Stimulated activated naive CD8-positive, alpha-beta T cell treated with anti-CD3 and anti-CD28 coated beads, Interleukin-15, Interleukin-2, amounts not matched to agents 100 ng/mL and 50 ng/mL, for 24 hours (primary cell): Measurements from ENCODE around the gene JOSD2.

ENCODE experiments used
- H3K27ac Mint-ChIP-seq: one replicate; pipeline ENCODE4 v1.8.0; 2021; ENCODE audit warnings: mild to moderate bottlenecking, mixed read lengths
- H3K27me3 Mint-ChIP-seq: one replicate; pipeline ENCODE4 v1.8.0; 2021; ENCODE audit warnings: mixed read lengths
- H3K36me3 Mint-ChIP-seq: one replicate; pipeline ENCODE4 v1.8.0; 2021; ENCODE audit warnings: low read depth, mixed read lengths
- H3K4me1 Mint-ChIP-seq: one replicate; pipeline ENCODE4 v1.8.0; 2021; ENCODE audit warnings: low read depth, mixed read lengths
- H3K4me3 Mint-ChIP-seq: one replicate; pipeline ENCODE4 v1.8.0; 2021; ENCODE audit warnings: mild to moderate bottlenecking, mixed read lengths
- H3K9me3 Mint-ChIP-seq: one replicate; pipeline ENCODE4 v1.8.0; 2021; ENCODE audit warnings: mixed read lengths

Gene JOSD2

DNA sequence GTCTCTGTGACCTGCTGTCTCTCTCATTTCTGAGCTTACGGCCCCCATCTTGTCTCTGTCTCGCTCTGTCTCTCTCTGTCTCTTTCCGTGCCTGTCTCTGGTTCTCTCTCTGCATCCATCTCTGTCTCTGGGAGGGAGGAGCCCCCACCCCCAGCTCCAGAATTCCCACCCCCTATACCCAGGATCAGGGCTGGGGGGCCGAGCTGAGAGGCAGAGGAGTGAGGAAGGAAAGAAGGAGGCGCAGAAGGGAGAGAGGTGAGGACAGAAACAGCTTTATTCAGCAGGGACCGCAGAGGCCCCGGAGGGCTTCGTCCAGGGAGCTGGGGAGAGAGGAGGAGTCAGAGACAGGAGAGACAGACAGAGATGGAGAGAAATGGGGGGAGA lies 14.0 kb downstream of the JOSD2 start:
- no peak overlapping the region for H3K27ac Mint-ChIP-seq

DNA sequence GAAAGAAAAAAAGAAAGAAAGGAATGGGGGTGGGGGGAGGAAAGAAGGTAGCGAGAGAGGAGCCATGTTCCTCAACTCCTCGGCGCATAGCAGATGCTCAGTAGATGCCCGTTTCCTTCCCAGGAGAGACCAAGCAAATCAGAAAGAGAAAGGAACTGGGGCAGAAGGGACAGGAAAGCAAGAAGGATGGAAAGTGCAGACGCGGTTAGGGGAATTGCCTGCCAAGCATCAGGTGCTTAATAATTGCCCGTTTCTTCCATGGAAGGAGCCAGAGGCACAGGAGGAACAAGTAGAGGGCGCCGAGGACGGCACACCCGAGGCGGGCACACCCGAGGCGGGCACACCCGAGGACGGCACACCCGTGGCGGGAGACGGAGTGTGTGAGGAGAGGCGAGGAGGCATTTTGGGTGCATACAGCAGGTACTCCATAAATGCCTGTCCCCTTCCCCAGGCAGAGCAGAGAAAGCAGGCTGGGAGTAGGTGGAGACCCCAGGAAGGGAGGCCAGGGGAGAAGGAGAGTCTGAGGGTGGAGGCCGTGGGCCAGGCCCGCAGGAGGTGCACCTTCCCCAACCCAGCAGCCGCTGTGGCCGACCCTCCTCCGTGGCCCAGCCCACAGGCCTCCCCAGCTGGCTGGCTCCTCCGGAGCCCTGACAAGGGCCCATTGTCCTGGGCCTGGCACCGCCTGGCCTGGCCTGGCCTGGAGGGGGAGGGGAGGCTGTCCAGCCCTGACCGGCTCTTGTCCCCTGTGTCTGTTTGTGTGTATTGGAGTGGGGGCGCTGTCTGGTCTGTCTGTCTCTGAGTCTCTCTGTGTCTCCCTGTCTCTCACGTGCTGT lies 14.6 kb downstream of the JOSD2 start:
- Mint-ChIP-seq H3K27me3 (no peaks in the 10 kb centered on the region), H3K27ac (no peak overlapping the region), H3K36me3 (no peaks in the 10 kb centered on the region), H3K4me3 (no peak overlapping the region), H3K4me1 (peaks cover 11% of the 10 kb centered on the region), H3K9me3 (no peaks in the 10 kb centered on the region)

More for the DNA sequence above, 14.0 kb downstream of the JOSD2 start:
- no peaks in the 10 kb centered on the region for H3K27me3 Mint-ChIP-seq
- no peaks in the 10 kb centered on the region for H3K36me3 Mint-ChIP-seq
- no peaks in the 10 kb centered on the region for H3K9me3 Mint-ChIP-seq
- no peak overlapping the region for H3K4me3 Mint-ChIP-seq
- peaks cover 5% of the 10 kb centered on the region for H3K4me1 Mint-ChIP-seq

- H3K4me1 Mint-ChIP-seq, result peaks cover 18% of the 10 kb centered on the region
Measured at GRCh38 chr19:50495020-50495531, 15.9 kb downstream of the JOSD2 start.

GRCh38 chr19:50494186-50495019 lies 16.6 kb downstream of the JOSD2 start:
- Mint-ChIP-seq H3K36me3 (no peaks in the 10 kb centered on the region), H3K27me3 (no peaks in the 10 kb centered on the region), H3K4me1 (peaks cover 18% of the 10 kb centered on the region), H3K9me3 (no peaks in the 10 kb centered on the region), H3K4me3 (no peak overlapping the region), H3K27ac (no peak overlapping the region)

More at GRCh38 chr19:50495020-50495531, 15.9 kb downstream of the JOSD2 start:
- Mint-ChIP-seq H3K4me3 (no peak overlapping the region), H3K36me3 (no peaks in the 10 kb centered on the region), H3K27ac (no peak overlapping the region), H3K27me3 (no peaks in the 10 kb centered on the region), H3K9me3 (no peaks in the 10 kb centered on the region)

DNA sequence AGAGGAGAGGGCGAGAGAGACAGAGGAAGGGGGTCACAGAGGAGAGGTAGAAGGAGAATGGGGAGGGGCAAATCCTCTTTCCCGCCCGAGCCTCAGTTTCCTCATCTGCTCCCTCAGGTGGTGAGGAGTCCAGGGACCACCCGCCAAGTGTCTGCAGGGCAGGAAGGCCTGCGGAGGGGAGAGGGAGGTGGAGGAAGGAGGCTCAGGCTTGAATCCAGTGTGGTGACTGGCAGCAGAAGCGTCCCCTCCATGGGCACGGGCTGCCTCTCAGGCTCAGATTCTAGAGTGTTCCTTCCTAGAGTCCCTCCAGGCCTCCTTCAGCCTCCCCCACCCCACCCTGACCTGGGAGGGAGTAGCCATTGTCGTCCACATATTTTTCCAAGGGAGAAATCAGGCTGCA lies 17.8 kb downstream of the JOSD2 start:
- no peak overlapping the region for H3K4me3 Mint-ChIP-seq
- no peak overlapping the region for H3K27ac Mint-ChIP-seq
- H3K36me3 Mint-ChIP-seq, result no peaks in the 10 kb centered on the region
- H3K4me1 Mint-ChIP-seq, result peaks cover 18% of the 10 kb centered on the region
- no peaks in the 10 kb centered on the region for H3K9me3 Mint-ChIP-seq
- no peaks in the 10 kb centered on the region for H3K27me3 Mint-ChIP-seq

GRCh38 chr19:50492303-50493052 lies 18.5 kb downstream of the JOSD2 start:
- Mint-ChIP-seq H3K27me3 (no peaks in the 10 kb centered on the region), H3K27ac (peak overlapping the region; percentile 69), H3K4me3 (no peak overlapping the region), H3K4me1 (peaks cover 18% of the 10 kb centered on the region), H3K36me3 (no peaks in the 10 kb centered on the region), H3K9me3 (no peaks in the 10 kb centered on the region)

- H3K9me3 Mint-ChIP-seq, result no peaks in the 10 kb centered on the region
- H3K27ac Mint-ChIP-seq, result peak overlapping the region; percentile 3
- H3K36me3 Mint-ChIP-seq, result peaks cover 6% of the 10 kb centered on the region
- H3K4me1 Mint-ChIP-seq, result peaks cover 20% of the 10 kb centered on the region
- no peak overlapping the region for H3K4me3 Mint-ChIP-seq
- no peaks in the 10 kb centered on the region for H3K27me3 Mint-ChIP-seq
Measured at GRCh38 chr19:50490991-50491472, 20.0 kb downstream of the JOSD2 start.

DNA sequence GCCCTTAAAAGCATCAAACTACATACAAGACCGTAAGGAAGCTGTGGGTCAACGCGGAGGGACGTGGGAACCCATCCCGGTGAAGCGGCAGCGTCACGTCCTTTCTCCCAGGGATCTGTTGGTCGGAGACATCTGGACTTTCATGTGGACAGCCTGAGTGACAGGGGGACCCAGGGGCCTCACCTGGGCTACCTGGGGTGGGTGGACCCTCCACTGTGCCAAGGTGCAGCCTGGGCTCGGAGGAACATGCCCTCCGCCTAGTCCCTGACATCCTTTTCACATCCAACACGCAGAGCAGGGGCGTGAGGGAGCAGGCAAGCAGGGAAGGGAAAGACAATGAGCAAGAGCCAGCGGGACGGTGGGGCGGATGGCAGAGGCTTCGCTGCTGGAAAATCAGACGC lies 20.6 kb downstream of the JOSD2 start:
- H3K36me3 Mint-ChIP-seq, result peaks cover 12% of the 10 kb centered on the region
- H3K4me1 Mint-ChIP-seq, result peaks cover 20% of the 10 kb centered on the region
- no peaks in the 10 kb centered on the region for H3K9me3 Mint-ChIP-seq
- no peak overlapping the region for H3K27ac Mint-ChIP-seq
- H3K4me3 Mint-ChIP-seq, result no peak overlapping the region
- no peaks in the 10 kb centered on the region for H3K27me3 Mint-ChIP-seq

DNA sequence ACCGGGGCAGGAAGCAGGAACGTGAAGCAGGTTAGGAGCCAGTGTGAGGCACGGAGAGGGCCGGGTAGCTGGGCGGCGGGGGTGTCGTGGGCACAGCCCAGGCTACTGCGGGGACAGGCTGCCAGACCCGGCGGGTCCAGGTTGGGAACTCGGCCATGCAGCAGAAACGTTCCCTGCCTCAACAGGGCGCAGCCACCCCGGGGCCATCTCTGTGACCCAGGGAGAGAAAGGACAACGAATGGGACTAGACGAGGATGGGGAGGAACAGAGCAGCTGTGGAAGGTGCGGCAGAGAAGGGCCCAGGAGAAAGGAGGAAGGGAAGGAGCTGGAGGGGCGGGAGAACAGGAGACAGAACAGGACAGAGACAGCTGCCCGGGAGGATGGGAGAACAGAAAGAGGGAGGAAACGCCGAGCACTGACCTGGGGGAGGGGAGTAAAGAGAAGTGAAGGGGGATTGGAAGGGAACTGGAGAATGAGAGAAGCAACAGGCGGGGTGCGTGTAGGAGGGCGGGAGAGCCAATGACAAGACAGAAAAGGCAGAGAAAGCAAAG lies 21.5 kb downstream of the JOSD2 start:
- Mint-ChIP-seq H3K27me3 (no peaks in the 10 kb centered on the region), H3K36me3 (peaks cover 20% of the 10 kb centered on the region), H3K9me3 (no peaks in the 10 kb centered on the region), H3K4me3 (no peak overlapping the region), H3K27ac (no peak overlapping the region), H3K4me1 (peaks cover 20% of the 10 kb centered on the region)

DNA sequence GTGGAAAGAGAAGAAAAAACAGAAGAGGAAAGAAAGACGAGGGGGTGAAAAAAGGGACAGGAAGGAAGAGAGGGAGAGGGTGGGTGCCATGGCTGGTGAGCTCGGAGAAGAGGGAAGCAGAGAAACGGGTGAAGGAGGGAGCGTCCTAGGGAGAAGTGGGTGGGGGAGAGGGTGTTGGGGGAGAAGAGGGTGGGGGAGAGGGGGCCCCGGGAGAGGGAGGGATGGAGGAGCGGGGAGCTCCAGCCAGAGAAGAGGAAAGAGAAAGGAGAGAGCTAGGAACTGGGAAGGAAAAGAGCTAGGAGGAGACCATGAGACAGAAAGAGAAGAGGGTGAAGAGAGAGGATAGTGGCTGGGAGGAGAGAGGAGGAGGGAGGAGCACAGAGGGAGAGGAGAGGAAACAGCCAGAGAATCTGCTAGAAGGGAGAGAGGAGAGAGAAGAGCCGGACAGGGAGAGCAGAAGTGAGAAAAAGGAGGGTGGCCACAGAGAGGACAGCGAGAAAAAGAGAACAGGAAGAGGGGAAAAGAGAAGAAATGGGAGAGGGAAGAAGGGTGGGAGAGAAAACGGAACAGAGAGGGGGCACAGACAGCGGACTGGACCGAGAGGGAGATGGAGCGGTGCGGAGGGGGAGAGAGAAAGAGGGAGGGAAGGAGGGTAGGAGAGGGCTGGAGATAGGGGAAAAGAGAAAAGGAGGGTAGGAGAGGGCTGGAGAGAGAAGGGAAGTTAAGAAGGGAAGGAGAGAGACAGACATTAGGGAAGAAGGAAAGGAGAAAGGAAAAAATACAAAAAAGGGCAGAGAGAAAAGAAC lies 22.4 kb downstream of the JOSD2 start:
- H3K27ac Mint-ChIP-seq, result no peak overlapping the region
- peaks cover 20% of the 10 kb centered on the region for H3K4me1 Mint-ChIP-seq
- H3K4me3 Mint-ChIP-seq, result no peak overlapping the region
- H3K27me3 Mint-ChIP-seq, result no peaks in the 10 kb centered on the region
- peaks cover 21% of the 10 kb centered on the region for H3K36me3 Mint-ChIP-seq
- H3K9me3 Mint-ChIP-seq, result no peaks in the 10 kb centered on the region

DNA sequence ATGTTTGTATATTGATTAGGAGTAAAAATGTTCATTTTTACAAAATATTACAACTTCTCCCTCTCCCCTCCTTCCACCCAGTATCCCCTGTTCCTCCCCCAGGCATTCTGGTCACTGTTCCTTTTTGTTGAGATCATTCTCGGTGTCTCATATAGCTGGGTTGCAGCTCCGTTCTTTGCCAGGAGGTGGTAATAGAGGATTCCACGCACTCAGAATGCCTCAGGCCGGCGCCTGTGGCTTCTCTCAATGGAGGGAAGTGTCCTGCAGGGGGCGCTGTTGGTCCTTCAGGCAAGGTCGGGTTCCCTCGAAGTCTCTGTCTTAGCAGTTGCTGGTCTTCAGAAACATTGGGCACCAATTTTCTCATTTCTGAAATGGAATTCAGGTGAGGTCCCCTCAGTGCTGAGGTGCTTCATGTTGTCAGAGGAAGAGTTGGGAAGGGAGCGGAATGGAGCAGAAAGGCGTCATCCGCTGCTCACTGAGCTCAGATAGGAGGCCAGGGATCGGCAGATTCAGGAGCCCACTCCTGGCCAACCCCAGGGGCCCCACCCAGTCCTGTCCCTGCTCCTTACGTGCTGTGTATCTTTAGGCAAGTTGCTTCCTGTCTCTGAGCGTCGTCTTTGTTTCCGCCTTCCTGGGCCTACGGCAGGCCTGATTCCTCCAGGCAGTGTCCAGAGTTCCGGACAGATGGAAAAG lies 24.0 kb downstream of the JOSD2 start:
- Mint-ChIP-seq H3K27me3 (no peaks in the 10 kb centered on the region), H3K27ac (no peak overlapping the region), H3K36me3 (peaks cover 27% of the 10 kb centered on the region), H3K4me1 (peaks cover 15% of the 10 kb centered on the region), H3K9me3 (no peaks in the 10 kb centered on the region), H3K4me3 (no peak overlapping the region)

DNA sequence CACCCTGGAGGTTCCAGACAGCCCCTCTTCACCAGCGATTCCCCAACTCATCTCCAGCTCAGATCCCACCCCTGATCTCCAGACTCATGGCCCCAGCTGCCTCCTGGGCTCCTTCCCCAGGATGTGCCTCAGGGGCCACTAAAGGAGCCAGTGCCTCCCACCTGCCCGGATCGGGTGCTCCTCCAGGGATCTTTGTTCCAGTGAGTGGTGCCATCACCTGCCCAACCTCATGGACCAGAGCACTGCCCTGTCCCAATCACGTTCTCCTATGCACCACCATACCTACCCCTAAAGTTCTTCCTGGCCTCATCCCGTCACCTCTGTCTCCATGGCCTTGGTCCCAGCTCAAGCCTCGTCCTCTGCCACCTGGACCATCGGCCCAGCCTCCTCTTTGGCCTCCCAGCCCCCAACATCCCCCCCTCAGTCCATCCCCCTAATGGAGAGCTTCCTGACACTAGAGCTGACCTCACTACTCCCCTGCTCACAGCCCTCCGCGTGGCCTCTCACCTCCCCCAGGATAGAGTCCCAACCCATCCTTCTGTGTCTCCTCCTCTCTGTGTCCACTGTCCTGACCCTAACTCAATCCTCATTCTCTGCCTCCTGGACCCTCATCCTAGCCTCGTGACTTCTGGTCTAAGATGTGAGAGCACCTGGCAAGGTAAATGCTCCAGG lies 25.6 kb downstream of the JOSD2 start:
- peaks cover 2% of the 10 kb centered on the region for H3K4me1 Mint-ChIP-seq
- H3K27ac Mint-ChIP-seq, result peak overlapping the region; percentile 40

GRCh38 chr19:50482916-50483315 lies 28.1 kb downstream of the JOSD2 start:
- peak overlapping the region; percentile 76 for H3K27ac Mint-ChIP-seq
- no peaks in the 10 kb centered on the region for H3K27me3 Mint-ChIP-seq
- no peak overlapping the region for H3K4me3 Mint-ChIP-seq
- peaks cover 11% of the 10 kb centered on the region for H3K4me1 Mint-ChIP-seq
- H3K9me3 Mint-ChIP-seq, result no peaks in the 10 kb centered on the region
- H3K36me3 Mint-ChIP-seq, result peaks cover 37% of the 10 kb centered on the region

More for the DNA sequence above, 25.6 kb downstream of the JOSD2 start:
- peaks cover 27% of the 10 kb centered on the region for H3K36me3 Mint-ChIP-seq
- H3K27me3 Mint-ChIP-seq, result no peaks in the 10 kb centered on the region
- no peaks in the 10 kb centered on the region for H3K9me3 Mint-ChIP-seq
- no peak overlapping the region for H3K4me3 Mint-ChIP-seq
